GM19397 (cell line): ENCODE data around the gene MTHFD1L.
"Not testable (repeated sequence)": the region's sequence is repeated elsewhere in the genome, so short reads cannot be mapped to it uniquely, and the experiment has no call there.

ENCODE experiments used
- ATAC-seq: cut with Tn5 transposase; IDR thresholded peaks from one replicate; pipeline ENCODE4 v1.9.1; 2021; ENCODE audit warnings: mild to moderate bottlenecking, moderate library complexity; ENCODE audit not compliant: unreplicated experiment

MTHFD1L gene

DNA sequence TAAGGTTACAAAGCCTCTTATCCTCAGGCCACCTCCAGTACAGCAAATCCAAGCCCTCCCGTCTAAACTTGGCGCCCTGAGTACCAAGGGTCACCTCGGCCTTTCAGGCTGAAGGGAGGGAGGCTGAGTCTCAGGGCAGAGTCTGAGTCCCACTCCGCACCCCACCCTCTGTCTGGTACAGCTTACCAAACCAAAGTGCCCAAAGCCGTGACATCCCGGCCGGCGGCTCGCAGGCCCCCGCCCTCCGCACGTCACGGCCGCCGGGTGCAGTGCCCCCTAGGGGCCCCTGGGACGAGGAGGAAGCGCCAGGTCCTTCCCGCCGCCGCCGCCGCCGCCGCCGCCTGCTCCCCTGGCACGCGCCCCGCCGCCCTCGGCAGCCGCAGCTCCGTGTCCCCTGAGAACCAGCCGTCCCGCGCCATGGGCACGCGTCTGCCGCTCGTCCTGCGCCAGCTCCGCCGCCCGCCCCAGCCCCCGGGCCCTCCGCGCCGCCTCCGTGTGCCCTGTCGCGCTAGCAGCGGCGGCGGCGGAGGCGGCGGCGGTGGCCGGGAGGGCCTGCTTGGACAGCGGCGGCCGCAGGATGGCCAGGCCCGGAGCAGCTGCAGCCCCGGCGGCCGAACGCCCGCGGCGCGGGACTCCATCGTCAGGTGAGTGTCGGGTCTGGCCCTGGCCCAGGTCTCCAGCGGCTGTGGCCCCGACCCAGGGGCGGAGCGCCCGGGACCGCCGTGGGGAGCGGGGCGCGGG is at the start of gene MTHFD1L:
Gene MTHFD1L (plus strand): TSS at position 297 of the 741 bp plus-strand sequence. CDS start 121 bp downstream, at position 418.
- peak; percentile 69 for ATAC-seq

DNA sequence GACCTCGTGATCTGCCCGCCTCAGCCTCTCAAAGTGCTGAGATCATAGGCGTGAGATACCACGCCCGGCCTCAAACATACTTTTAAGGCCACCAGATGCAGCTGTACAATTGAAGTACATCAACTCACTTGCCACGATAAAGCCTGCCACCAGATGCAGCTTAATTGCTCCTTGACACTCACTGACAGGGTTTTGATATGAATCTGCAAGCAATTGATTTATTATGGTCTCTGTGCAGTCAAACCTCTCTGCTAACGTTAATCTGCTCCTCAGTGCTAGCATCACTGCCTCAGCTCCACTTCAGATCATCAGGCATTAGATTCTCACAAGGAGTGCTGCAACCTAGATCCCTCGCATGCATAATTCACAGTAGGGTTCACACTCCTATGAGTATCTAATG is 48.9 kb upstream of the MTHFD1L start:
- not testable (repeated sequence) for ATAC-seq

DNA sequence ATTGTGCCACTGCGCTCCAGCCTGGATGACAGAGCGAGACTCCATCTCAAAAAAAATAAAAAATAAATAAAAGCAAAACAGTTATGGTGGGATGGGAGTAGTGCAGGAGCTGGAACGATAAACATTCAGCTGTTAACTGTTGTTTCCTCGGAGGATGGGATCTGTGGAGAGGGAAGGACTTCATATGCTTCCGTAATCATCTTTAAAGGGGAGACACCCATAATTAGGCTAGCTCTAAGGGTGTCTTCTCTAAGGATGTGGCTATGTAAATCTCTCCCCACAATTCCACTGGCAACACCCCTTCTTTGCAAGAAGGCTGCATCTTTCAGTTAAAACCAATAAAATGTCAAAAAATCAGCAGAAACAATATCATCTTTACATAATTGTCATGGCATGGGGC is 42.6 kb upstream of the MTHFD1L start:
- no peak for ATAC-seq

DNA sequence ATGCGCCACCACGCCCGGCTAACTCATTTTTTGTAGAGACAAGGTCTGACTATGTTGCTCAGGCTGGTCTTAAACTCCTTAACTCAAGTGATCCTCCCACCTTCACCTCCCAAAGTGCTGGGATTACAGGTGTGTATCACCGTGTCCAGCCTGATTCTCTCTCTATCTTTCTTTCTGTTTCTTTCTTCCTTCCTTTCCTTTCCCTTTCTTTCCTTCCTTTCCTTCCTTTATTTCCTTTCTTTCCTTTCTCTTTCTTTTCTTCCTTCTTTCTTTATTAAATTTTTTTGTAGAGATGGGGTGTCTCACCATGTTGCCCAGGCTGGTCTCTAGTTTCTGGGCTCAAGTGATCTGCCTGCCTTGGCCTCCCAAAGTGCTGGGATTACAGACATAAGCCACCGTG is 38.7 kb upstream of the MTHFD1L start:
- ATAC-seq: no peak

DNA sequence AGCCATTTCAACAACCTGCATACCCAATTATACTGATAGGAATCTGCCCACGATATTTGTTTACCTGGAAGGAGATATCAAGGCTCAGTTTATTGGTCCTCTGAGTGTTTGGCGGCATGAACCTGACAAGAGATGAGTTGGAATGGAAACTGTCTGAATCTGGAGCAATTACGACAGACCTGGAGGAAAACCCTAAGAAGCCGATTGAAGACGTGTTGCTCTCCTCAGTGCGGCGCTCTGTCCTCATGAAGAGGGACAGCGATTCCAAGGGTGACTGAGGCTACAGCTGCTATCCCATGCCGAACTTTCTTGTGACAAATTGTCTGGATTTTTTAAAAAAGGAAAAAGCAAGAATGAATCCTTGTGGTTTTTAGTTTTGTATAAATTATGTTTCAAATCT is 37.4 kb upstream of the MTHFD1L start:
- not testable (repeated sequence) for ATAC-seq

DNA sequence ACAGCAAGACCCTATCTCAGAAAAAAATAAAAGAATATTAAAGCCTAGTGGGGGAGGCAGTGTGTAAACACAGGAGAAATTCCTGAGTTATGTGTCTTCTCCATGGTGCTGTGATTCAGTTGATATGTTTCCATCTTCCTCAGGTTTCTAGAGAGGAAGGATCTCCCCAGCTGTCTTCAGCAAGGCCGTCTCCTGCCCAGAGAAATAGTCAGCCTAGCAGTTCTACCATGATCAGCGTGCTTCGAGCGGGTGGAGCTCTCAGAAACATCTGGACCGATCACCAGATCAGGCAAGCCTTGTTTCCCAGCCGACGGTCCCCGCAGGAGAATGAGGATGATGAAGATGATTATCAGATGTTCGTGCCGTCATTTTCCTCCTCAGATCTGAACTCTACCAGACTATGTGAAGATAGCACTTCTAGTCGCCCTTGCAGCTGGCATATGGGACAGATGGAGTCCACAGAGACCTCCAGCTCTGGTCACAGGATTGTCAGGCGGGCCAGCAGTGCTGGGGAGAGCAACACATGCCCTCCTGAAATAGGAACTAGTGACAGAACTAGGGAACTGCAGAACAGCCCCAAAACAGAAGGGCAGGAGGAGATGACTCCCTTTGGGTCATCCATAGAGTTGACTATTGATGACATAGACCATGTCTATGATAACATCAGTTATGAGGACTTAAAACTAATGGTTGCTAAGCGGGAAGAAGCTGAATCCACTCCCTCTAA is 34.9 kb upstream of the MTHFD1L start:
- no peak for ATAC-seq

DNA sequence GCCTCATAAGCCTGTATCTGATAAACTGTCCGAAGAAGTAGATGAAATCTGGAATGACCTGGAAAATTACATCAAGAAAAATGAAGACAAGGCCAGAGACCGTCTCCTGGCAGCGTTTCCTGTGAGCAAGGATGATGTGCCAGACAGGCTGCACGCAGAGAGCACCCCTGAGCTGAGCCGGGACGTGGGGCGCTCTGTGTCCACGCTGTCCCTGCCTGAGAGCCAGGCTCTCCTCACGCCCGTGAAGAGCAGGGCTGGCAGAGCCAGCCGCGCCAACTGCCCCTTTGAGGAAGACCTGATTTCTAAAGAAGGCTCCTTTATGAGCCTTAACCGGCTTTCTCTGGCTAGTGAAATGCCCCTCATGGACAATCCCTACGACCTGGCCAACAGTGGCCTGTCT is 33.9 kb upstream of the MTHFD1L start:
- ATAC-seq: no peak

DNA sequence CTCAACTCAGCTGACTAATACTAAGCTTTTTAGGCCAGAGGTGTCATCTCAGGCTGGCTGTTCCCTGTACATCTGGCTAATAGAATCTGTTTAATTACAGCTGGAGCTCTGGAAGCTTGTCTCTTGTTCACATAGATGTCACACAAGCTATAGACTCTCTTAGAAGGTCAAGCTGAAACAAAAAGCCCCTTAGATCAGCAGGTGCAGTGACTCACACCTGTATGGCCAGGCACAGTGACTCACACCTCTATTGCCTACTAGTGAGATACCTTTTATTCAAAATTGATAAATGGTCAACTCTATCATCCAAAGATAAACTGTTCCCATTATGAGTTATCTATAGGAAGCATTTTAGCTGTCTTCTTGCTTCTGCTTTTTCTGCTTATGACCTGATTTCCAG is 29.9 kb upstream of the MTHFD1L start:
- no peak for ATAC-seq

DNA sequence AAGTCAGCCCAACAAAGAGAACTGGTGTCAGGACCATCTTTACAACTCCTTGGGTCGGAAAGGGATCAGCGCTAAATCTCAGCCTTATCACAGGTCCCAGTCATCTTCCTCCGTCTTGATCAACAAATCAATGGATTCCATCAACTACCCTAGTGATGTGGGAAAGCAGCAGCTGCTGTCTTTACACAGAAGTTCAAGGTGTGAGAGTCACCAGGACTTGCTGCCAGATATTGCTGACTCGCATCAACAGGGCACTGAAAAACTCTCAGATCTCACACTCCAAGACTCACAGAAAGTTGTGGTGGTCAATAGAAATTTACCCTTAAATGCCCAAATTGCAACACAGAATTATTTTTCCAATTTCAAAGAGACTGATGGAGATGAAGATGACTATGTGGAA is 25.3 kb upstream of the MTHFD1L start:
- no peak for ATAC-seq

DNA sequence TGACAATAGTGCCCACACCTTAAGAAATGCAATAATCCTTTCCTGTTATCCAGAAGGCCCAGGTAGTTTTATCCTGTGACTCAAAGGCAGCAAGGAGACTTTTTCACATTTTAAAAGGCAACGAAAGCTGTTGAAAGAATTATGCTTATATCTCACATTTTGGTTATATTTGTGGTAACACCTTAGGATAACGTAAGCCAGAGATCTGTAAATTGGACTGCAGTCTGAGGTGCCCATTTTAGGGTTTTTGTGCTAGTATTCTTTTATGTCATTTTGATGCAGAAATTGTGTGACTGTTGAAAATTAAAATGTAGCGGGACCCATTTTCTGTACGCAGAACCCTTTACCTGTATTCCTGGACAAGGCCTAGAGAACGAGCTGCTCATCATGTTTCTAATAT is 24.3 kb upstream of the MTHFD1L start:
- no peak for ATAC-seq

DNA sequence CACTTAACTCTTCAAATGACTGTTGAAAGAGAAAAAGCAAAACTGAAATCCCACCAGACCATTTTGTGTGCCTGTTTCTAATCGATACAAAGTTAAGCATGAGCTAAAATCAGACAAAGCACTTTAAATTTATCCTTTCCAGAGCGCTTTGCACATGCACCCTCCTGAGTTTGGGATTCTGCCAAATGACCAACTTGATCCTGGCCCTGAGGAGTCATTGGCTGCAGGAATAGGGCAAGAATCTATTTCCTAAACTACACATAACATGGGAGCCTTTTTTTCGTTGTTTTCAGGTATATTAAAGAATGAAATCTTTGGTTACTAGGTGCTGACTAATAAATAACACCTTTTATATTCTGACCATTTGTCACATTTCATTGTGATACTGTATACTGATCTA is 23.8 kb upstream of the MTHFD1L start:
- no peak for ATAC-seq

DNA sequence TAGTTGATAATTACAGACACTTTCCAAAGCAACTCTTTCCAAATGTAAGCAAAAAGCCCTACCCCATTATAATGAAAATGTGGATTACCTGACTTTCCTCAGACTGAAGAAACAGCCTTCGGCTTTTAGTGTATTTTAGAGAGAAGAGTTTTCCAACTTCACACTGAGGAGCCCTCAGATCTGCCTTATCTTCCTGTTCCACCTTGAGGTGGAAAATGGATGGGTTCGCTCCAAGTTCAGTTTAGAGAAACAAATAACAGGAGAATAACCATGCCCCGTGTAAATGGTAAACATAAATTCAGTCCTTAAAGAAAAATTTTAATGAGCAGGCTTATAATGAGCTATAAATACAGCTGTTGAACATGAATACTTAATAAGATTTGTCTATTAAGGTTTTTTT is 21.1 kb upstream of the MTHFD1L start:
- no peak for ATAC-seq

DNA sequence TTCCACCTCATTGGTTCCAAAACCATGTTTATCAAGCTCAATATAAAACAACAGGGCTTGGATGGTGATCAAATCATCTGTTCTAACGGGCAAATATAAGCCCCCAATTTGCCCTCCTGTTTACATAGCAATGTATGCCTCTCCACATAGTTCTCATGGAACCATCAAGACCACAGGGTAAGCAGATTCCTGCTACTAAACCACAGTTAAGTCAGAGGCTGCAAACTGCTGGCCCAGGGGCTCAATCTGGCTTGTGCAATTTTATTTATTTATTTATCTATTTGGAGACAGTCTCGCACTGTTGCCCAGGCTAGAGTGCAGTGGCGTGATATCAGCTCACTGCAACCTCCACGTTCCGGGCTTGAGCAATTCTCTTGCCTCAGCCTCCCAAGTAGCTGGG is 18.9 kb upstream of the MTHFD1L start:
- ATAC-seq: no peak

DNA sequence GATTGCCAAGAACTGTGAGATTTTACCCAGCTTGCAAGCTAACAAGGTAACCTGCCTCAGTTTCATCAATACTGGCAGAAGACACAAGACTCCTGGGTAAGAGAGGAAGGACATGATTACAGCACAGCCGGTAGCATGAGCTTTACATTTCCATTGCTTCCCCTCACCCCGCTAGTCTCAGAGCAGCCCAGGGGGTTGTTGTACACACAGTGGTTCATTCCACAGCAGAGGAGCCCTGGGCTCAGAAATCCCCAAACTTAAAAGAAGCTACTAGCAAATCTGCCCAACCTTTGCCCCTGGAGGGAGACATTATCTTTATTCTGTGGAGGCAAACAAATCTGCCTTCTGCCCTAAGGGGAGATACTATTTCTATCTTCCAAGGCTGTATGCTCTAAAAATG is 17.1 kb upstream of the MTHFD1L start:
- no peak for ATAC-seq

DNA sequence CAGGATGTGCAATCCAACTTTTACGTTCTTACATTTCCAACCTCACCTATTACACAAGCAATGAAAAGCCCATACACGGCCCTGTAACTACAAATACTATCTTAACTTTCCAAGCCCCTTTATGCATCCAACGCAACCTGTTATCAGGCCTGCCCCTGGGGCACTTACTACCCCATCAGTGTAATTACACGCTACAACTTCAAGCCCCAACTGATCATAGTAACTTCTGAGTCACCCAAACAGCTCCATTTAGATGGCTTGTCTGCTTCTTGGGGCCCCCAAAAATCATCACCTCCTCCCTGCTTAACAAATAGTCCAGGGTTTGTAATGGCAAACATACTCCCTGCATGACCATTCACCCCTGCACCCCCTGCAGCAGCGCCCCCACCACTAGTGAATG is 11.1 kb upstream of the MTHFD1L start:
- not testable (repeated sequence) for ATAC-seq

DNA sequence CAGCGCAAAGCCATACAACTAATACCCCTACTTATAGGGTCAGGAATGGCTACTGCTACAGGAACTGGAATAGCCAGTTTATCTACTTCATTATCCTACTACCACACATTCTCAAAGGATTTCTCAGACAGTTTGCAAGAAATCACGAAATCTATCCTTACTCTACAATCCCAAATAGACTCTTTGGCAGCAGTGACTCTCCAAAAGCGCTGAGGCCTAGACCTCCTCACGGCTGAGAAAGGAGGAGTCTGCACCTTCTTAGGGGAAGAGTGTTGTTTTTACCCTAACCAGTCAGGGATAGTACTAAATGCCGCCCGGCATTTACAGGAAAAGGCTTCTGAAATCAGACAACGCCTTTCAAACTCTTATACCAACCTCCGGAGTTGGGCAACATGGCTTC is 10.3 kb upstream of the MTHFD1L start:
- ATAC-seq: not testable (repeated sequence)

DNA sequence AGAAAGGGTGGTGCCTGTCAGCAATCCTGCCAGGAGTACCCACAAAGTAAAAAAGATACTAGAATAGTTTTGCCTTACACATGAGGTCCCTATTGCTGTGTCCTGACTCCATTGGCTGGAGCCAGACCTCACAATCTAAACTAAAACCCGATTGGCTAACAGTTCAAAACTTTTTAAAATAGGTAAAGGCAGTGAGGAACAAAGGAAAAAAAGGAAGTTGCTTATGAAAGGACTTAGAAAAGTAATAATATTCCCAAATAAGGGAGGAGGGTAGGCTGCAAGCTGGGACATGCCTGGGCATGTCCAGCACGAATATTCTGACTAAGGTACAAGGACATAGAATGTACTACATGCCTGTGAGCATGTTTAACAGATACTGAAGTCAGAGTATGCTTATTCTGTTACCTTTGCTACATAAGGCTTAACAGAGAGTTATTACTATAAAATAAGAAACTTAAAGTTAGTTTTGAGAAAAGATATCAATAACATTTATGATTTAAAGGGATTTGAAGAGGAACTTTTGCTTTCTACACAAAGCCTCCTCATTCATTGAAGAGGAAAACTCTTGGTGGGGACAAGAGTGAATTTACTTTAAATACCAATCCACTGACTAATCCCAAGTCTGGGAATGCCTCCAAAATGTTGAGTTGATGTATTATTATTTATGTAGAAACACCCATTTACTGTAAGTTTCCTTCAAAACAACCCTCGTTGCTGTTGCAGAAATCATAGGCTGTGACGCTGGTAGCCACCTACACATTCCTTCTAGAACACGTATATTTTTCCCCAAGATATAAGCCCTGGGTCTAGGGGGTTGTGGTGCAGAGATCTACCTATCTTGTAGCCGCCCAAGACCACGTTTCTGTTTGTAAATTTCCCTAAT is 8.2 kb upstream of the MTHFD1L start:
- no peak for ATAC-seq

DNA sequence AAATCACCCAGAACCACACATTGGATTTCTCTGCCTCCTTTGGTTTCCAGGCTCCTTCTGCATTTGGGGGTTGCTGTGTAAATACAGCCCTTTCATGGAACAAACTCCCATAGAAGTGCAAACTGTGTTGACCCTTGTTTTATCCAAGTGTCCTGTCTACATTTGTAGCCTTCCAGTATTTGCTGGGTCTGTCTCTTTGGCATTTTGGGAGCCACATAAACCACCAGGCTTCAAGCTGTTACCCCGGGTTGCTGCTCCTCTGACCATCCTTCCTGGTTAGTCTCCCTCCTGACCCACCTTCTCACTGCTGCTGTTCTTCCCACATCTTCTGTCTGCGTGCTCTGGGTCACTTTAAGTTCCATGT is 7.6 kb upstream of the MTHFD1L start:
- ATAC-seq: no peak

DNA sequence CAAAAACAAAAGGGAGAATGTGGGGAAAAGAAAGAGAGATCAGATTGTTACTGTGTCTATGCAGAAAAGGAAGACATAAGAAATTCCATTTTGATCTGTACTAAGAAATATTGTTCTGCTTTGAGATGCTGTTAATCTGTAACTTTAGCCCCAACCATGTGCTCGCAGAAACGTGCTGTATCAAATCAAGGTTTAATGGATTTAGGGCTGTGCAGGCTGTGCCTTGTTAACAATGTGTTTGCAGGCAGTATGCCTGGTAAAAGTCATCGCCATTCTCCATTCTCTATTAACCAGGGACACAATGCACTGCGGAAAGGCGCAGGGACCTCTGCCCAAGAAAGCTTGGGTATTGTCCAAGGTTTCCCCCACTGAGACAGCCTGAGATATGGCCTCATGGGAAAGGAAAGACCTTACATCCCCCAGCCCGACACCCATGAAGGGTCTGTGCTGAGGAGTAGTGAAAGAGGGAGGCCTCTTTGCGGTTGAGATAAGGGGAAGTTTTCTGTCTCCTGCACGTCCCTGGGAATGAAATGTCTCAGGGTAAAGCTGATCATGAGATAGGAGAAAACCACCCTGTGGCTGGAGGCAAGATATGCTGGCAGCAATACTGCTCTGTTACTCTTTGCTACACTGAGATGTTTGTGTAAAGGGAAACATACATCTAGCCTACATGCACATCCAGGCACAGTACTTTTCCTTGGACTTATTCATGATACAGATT is 3.9 kb upstream of the MTHFD1L start:
- ATAC-seq: not testable (repeated sequence)

DNA sequence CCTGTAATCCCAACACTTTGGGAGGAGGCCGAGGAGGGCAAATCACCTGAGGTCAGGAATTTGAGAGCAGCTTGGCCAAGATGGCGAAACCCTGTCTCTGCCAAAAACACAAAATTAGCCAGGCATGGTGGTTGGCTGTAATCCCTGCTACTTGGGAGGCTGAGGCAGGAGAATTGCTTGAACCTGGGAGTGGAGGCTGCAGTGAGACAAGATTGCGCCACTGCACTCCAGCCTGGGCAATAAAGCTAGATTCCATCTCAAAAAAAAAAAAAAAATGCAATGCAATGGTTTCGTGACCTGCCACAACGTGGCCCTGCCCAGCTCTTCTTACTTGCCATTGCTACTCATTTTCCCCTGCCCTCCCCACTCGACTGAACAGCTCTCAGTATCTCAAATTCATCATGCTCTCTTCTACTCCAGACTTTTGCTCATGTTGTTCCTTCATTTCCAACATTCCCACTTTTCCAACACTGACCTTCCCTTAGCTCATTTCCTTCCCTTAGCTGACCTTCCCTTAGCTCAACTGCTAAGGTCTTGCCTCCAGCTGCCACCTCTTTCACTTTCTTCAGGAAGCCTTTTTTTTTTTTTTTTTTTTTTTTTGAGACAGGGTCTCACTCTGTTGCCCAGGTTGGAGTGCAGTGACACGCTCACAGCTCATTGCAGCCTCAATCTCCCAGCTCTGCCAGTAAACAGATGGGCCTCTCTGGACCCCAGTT is 2.1 kb upstream of the MTHFD1L start:
- no peak for ATAC-seq
